K562 (cell line): Measurements from ENCODE around the gene ALG14. TPM values are rescaled to one million over a fixed set of nuclear protein-coding genes. Genes with fewer than 3 reads are reported as not detected.

Experiments
- BRD4 ChIP-seq: fragments of 200-600 bp; sonication (generic); IDR thresholded peaks from 2 replicates; pipeline ENCODE4 v1.6.1; 2017; ENCODE audit warnings: inconsistent platforms
- CBX3 ChIP-seq, 2 experiments: IDR thresholded peaks; 1 replicate in 1 of 2; 2 replicates in 1 of 2; pipeline ENCODE4 v1.6.1; 2012; ENCODE audit warnings: inconsistent platforms in 2 of 2, low read length in 2 of 2, borderline replicate concordance in 1 of 2, control low read depth in 1 of 2
- MXI1 ChIP-seq: IDR thresholded peaks from 2 replicates; pipeline ENCODE4 v1.6.1; 2011; ENCODE audit warnings: low read depth, mild to moderate bottlenecking, improper control_type of control experiment, low read length
- NONO ChIP-seq, 2 experiments: fragments of 200-400 bp in 1 of 2; fragments of 450-650 bp in 1 of 2; formaldehyde crosslinking in 1 of 2; IDR thresholded peaks; 2 replicates each; pipeline ENCODE4 v1.6.1; 2017; ENCODE audit warnings: low read depth in 2 of 2, mild to moderate bottlenecking in 2 of 2, moderate library complexity in 2 of 2, low read length in 1 of 2
- RBBP5 ChIP-seq: fragments of 200-600 bp; sonication (generic); IDR thresholded peaks from 2 replicates; pipeline ENCODE4 v1.6.1; 2012; ENCODE audit warnings: borderline replicate concordance, mild to moderate bottlenecking, low read length, control low read depth, inconsistent platforms; ENCODE audit not compliant: insufficient read depth, poor library complexity, severe bottlenecking
- SIX5 ChIP-seq, 2 experiments: IDR thresholded peaks; 2 replicates each; pipeline ENCODE4 v1.6.1; 2011; ENCODE audit warnings: low read length in 2 of 2, borderline replicate concordance in 1 of 2, low read depth in 1 of 2, mild to moderate bottlenecking in 1 of 2, moderate library complexity in 1 of 2; ENCODE audit not compliant: insufficient read depth in 1 of 2
- TEAD1 ChIP-seq, 2 experiments: fragments of 450-650 bp in 1 of 2; sonication (generic) in 1 of 2; formaldehyde crosslinking; IDR thresholded peaks; 2 replicates each; pipeline versions ENCODE4 v1.4.0 to v1.8.0; 2020 to 2022; ENCODE audit warnings: mild to moderate bottlenecking in 2 of 2, missing genetic modification reagents in 1 of 2
- ZEB2 ChIP-seq: fragments of 450-650 bp; IDR thresholded peaks from 2 replicates; pipeline ENCODE4 v1.6.1; 2016
- ZNF134 ChIP-seq: fragments of 250-450 bp; sonication (Bioruptor Pico); conservative IDR thresholded peaks from 2 replicates; pipeline ENCODE4 v1.4.0; 2020
- ZNF253 ChIP-seq: fragments of 250-450 bp; sonication (Bioruptor Pico); conservative IDR thresholded peaks from 2 replicates; pipeline ENCODE4 v1.6.1; 2021; ENCODE audit warnings: mild to moderate bottlenecking
- ZNF431 ChIP-seq: sonication (generic); formaldehyde crosslinking; IDR thresholded peaks from 2 replicates; pipeline ENCODE4 v1.8.0; 2022; ENCODE audit warnings: mild to moderate bottlenecking, missing genetic modification reagents
- ZNF668 ChIP-seq: fragments of 250-450 bp; sonication (Bioruptor Pico); IDR thresholded peaks from 2 replicates; pipeline ENCODE4 v1.8.0; 2022; ENCODE audit warnings: mild to moderate bottlenecking, inconsistent platforms
- ZNF696 ChIP-seq: fragments of 250-450 bp; sonication (Bioruptor Pico); conservative IDR thresholded peaks from 2 replicates; pipeline ENCODE4 v1.4.0; 2020; ENCODE audit warnings: mild to moderate bottlenecking, moderate library complexity
- ZNF77 ChIP-seq: fragments of 250-450 bp; sonication (Bioruptor Pico); IDR thresholded peaks from 2 replicates; pipeline ENCODE4 v1.5.0; 2020
- polyA plus RNA-seq, 8 experiments: library from polyadenylated mRNA; depleted of rRNA in 4 of 8; stranded (reverse) in 5 of 8; unstranded in 3 of 8; fragments of >200 nt; fragmentation: Nextera tagmentation in 2 of 8; fragmentation: Illumina TruSeq in 1 of 8; extraction: Ambion mirVana in 2 of 8; extraction: Trizol in 1 of 8; gene quantifications; 2 replicates each; pipeline versions ENCODE4 v1.2.1 to v1.2.3, GENCODE V29; 2011 to 2014; ENCODE audit warnings: inconsistent platforms in 1 of 8, missing spikeins in 1 of 8
- total RNA-seq, 7 experiments: library from RNA; depleted of rRNA in 6 of 7; stranded (reverse); fragments of >200 nt in 6 of 7; fragmentation: Illumina TruSeq in 2 of 7; extraction: Trizol in 2 of 7; gene quantifications; 2 replicates each; pipeline versions ENCODE4 v1.2.1 to v1.2.3, GENCODE V29; 2011 to 2021; ENCODE audit warnings: low replicate concordance in 1 of 7
- TF ChIP-seq, protein P1 (sequence below): fragments of 450-650 bp; IDR thresholded peaks from 2 replicates; pipeline ENCODE4 v1.6.1; 2017; ENCODE audit warnings: antibody characterized with exemption
- TF ChIP-seq, protein P2 (sequence below), 2 experiments: fragments of 450-650 bp in 1 of 2; sonication (generic) in 1 of 2; formaldehyde crosslinking; conservative IDR thresholded peaks; 2 replicates each; pipeline versions ENCODE4 v1.4.0 to v1.8.1; 2020 to 2022; ENCODE audit warnings: mild to moderate bottlenecking in 1 of 2, missing genetic modification reagents in 1 of 2
- TF ChIP-seq, protein P3 (sequence below), 2 experiments: fragments of 450-650 bp; IDR thresholded peaks; 2 replicates each; pipeline ENCODE4 v1.6.1; 2018; ENCODE audit warnings: mild to moderate bottlenecking in 2 of 2, low read depth in 1 of 2; ENCODE audit not compliant: partially characterized antibody in 2 of 2
- TF ChIP-seq, protein P4 (sequence below): sonication (generic); formaldehyde crosslinking; IDR thresholded peaks from 2 replicates; pipeline ENCODE4 v1.8.1; 2023; ENCODE audit warnings: mild to moderate bottlenecking, missing genetic modification reagents

Gene ALG14
- total and polyA plus RNA-seq, 9 of the 15 experiments (the other 6 are each of a cell fraction or from before 2014, with no cell fraction given) = 2.8 to 16.2 (median 4.9) TPM

DNA sequence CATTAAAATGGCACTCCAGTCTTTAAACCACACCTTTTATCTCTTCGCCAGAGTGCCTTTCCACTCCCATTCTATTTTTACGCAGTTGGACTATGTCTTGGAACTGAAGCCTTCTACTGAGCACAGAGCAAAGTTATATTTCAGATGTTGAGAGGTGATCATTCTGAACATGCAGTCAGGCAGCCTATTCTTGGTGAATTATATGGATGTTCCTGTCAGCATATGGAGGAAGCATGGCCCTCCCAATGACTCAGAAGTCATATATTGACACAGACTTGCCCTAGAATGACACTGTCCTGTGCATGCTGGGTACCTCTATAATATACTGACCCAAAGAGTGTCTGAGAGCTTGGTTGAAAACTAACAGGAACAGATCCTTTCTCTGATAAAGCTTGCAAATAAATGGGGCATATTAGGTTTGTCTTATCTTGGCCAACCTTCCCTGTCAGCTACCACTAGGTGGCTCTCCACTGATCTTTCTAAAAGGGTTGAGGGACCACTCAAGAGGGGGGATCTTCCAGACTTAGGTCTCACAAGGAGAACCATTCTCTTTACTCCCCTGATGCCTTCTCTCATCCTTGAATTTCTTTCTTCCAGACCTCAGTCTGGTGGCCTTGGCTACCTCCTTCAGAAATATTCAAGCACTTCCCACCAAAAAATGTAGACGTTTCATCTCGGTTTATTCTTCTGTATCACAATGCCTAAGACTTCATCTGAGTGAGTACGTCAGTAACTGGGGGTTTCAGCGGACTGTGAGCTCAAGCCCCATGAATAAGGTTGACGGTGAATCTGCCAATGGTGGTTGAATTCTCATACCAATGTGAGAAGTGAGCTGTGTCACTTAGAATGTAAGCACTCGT, 11.8 kb upstream of the ALG14 start (continued):
- TF ChIP-seq RBBP5 = peak; percentile 1
- TF ChIP-seq MXI1 = no peak
- TF ChIP-seq, protein P1, sequence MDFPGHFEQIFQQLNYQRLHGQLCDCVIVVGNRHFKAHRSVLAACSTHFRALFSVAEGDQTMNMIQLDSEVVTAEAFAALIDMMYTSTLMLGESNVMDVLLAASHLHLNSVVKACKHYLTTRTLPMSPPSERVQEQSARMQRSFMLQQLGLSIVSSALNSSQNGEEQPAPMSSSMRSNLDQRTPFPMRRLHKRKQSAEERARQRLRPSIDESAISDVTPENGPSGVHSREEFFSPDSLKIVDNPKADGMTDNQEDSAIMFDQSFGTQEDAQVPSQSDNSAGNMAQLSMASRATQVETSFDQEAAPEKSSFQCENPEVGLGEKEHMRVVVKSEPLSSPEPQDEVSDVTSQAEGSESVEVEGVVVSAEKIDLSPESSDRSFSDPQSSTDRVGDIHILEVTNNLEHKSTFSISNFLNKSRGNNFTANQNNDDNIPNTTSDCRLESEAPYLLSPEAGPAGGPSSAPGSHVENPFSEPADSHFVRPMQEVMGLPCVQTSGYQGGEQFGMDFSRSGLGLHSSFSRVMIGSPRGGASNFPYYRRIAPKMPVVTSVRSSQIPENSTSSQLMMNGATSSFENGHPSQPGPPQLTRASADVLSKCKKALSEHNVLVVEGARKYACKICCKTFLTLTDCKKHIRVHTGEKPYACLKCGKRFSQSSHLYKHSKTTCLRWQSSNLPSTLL = no peak
- TF ChIP-seq ZEB2 = no peak
- TF ChIP-seq, protein P2, sequence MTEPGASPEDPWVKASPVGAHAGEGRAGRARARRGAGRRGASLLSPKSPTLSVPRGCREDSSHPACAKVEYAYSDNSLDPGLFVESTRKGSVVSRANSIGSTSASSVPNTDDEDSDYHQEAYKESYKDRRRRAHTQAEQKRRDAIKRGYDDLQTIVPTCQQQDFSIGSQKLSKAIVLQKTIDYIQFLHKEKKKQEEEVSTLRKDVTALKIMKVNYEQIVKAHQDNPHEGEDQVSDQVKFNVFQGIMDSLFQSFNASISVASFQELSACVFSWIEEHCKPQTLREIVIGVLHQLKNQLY (CRISPR knock-in tag; conservative IDR thresholded peaks at IDR 0.05) = no peak
- no peak for TF ChIP-seq NONO (IDR thresholded peaks at IDR 0.05; ENCODE audit: low read depth in 2 of 2, low read length in 1 of 2)
- TF ChIP-seq SIX5 (IDR thresholded peaks at IDR 0.05; ENCODE audit: borderline replicate concordance in 1 of 2, insufficient read depth in 1 of 2, low read depth in 1 of 2, low read length in 2 of 2) = no peak
- no peak for TF ChIP-seq ZNF431
- TF ChIP-seq, protein P3, sequence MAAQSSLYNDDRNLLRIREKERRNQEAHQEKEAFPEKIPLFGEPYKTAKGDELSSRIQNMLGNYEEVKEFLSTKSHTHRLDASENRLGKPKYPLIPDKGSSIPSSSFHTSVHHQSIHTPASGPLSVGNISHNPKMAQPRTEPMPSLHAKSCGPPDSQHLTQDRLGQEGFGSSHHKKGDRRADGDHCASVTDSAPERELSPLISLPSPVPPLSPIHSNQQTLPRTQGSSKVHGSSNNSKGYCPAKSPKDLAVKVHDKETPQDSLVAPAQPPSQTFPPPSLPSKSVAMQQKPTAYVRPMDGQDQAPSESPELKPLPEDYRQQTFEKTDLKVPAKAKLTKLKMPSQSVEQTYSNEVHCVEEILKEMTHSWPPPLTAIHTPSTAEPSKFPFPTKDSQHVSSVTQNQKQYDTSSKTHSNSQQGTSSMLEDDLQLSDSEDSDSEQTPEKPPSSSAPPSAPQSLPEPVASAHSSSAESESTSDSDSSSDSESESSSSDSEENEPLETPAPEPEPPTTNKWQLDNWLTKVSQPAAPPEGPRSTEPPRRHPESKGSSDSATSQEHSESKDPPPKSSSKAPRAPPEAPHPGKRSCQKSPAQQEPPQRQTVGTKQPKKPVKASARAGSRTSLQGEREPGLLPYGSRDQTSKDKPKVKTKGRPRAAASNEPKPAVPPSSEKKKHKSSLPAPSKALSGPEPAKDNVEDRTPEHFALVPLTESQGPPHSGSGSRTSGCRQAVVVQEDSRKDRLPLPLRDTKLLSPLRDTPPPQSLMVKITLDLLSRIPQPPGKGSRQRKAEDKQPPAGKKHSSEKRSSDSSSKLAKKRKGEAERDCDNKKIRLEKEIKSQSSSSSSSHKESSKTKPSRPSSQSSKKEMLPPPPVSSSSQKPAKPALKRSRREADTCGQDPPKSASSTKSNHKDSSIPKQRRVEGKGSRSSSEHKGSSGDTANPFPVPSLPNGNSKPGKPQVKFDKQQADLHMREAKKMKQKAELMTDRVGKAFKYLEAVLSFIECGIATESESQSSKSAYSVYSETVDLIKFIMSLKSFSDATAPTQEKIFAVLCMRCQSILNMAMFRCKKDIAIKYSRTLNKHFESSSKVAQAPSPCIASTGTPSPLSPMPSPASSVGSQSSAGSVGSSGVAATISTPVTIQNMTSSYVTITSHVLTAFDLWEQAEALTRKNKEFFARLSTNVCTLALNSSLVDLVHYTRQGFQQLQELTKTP (IDR thresholded peaks at IDR 0.05; ENCODE audit: low read depth in 1 of 2, partially characterized antibody in 2 of 2) = no peak
- no peak for TF ChIP-seq ZNF134
- no peak for TF ChIP-seq ZNF696
- TF ChIP-seq, protein P4, sequence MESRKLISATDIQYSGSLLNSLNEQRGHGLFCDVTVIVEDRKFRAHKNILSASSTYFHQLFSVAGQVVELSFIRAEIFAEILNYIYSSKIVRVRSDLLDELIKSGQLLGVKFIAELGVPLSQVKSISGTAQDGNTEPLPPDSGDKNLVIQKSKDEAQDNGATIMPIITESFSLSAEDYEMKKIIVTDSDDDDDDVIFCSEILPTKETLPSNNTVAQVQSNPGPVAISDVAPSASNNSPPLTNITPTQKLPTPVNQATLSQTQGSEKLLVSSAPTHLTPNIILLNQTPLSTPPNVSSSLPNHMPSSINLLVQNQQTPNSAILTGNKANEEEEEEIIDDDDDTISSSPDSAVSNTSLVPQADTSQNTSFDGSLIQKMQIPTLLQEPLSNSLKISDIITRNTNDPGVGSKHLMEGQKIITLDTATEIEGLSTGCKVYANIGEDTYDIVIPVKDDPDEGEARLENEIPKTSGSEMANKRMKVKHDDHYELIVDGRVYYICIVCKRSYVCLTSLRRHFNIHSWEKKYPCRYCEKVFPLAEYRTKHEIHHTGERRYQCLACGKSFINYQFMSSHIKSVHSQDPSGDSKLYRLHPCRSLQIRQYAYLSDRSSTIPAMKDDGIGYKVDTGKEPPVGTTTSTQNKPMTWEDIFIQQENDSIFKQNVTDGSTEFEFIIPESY (CRISPR knock-in tag) = no peak
- no peak for TF ChIP-seq BRD4
- TF ChIP-seq TEAD1 (CRISPR knock-in tag; IDR thresholded peaks at IDR 0.05) = peak in 1 of 2 experiments; percentile 74; a peak in 1 of 4 replicates
- peak in 1 of 2 experiments; percentile 38; a peak in 1 of 3 replicates for TF ChIP-seq CBX3 (IDR thresholded peaks at IDR 0.05; ENCODE audit: borderline replicate concordance in 1 of 2, low read length in 2 of 2)
- TF ChIP-seq ZNF668 = no peak
- no peak for TF ChIP-seq ZNF253 (CRISPR knock-in tag)
- TF ChIP-seq ZNF77 (CRISPR knock-in tag) = no peak
